Choroid plexus epithelial cell (primary cell): Measurements from ENCODE around the gene MCM3.

Experiments
- DNase-seq: peaks from one replicate; pipeline ENCODE4 v3.0.0-alpha.2; 2010; ENCODE audit warnings: low read depth
- H3K4me3 ChIP-seq: 2 replicates; pipeline ENCODE4 v1.5.1; 2011; ENCODE audit warnings: low read depth, mild to moderate bottlenecking, control low read depth, low read length, moderate library complexity
- TF ChIP-seq, protein P1 (sequence below): conservative IDR thresholded peaks from 2 replicates; pipeline ENCODE4 v1.5.1; 2011; ENCODE audit warnings: low read depth, mild to moderate bottlenecking, control low read depth, inconsistent platforms, low read length, moderate library complexity

Gene MCM3

DNA sequence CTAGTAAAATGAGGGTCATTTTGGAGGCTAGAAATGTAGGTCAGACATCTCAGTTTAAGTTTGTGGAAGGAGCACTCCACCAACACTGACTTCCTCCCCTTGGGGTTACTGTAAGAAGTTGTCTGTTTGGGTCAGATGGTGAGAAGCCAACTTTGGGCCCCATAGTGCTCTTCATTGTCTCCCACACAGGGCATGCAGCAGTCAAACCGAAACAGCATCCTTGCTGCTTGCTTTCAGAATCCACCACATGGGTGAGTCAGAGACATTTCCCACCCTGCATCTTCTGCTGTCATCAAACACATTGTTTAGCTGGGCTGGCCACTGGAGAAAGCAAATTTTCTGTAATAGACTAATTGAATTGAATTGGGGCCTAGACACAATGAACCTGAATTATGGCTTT lies 57.0 kb downstream of the MCM3 start:
- no peak for DNase-seq
- TF ChIP-seq, protein P1, sequence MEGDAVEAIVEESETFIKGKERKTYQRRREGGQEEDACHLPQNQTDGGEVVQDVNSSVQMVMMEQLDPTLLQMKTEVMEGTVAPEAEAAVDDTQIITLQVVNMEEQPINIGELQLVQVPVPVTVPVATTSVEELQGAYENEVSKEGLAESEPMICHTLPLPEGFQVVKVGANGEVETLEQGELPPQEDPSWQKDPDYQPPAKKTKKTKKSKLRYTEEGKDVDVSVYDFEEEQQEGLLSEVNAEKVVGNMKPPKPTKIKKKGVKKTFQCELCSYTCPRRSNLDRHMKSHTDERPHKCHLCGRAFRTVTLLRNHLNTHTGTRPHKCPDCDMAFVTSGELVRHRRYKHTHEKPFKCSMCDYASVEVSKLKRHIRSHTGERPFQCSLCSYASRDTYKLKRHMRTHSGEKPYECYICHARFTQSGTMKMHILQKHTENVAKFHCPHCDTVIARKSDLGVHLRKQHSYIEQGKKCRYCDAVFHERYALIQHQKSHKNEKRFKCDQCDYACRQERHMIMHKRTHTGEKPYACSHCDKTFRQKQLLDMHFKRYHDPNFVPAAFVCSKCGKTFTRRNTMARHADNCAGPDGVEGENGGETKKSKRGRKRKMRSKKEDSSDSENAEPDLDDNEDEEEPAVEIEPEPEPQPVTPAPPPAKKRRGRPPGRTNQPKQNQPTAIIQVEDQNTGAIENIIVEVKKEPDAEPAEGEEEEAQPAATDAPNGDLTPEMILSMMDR, result no peak
- no peak overlapping the region for H3K4me3 ChIP-seq

- TF ChIP-seq, protein P1, result no peak
- no peak overlapping the region for H3K4me3 ChIP-seq
- no peak for DNase-seq
Observed at GRCh38 chr6:52221302-52221701, 63.2 kb downstream of the MCM3 start.

DNA sequence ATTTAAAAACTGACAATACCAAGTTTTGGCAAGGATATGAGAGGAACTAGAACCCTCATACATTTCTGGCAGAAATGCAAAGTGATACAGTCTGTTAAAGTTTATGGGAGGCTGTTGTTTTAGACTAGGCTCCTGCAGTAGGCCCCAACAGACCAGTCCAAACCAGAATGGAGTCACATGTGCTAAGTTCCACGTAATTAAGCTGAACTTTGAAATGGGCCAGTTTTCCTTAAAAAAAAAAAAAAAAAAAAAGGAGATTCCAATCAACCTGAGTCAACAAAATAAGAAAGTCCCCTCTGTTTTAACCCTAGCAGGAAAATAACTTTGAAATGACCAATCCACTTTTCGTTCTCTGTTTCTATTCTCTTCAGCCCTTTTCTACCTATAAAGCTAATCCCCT lies 66.8 kb downstream of the MCM3 start:
- H3K4me3 ChIP-seq, result no peak overlapping the region
- TF ChIP-seq, protein P1, result no peak
- DNase-seq, result no peak

DNA sequence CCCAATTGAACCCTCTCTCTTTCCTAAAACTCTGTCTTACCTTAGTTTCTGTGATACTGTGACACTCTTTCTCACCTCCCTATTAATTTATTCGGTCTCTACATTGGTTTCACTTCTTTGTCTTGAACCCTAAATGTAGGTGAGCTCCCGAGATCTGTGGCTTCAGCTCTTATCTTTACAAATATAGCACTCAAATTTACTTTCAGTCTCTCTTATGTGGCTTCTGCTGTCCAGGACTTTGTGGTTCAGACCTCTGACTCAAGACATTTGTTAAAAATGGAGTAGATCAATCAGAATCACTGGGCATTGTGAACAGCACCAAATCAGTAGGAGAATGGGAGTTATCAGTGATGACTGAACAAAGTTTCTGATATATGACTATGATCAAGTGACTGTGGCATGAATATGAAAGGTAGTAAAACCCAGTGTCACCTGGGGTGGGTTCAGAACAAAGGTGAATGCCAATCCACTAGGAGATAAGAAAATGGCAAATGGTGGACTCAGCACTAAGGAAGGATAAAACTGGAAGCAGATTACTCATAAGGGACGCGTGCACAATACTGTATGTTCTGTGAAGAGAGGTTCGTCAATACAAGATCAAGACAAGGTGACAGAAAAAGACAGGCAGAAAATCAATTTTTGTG lies 67.5 kb downstream of the MCM3 start:
- DNase-seq, result no peak
- TF ChIP-seq, protein P1, result no peak
- no peak overlapping the region for H3K4me3 ChIP-seq

- TF ChIP-seq, protein P1, result no peak
- H3K4me3 ChIP-seq, result no peak overlapping the region
- DNase-seq, result no peak
Observed at GRCh38 chr6:52215787-52216186, 68.8 kb downstream of the MCM3 start.
